ACC112 (cell line): ENCODE measurements around the gene DDX31.
"Not testable (repeated sequence)": the region's sequence is repeated elsewhere in the genome, so short reads cannot be mapped to it uniquely, and the experiment has no call there.

Experiments used
- H2AFZ ChIP-seq: fragments of 200-600 bp; sonication (generic); one replicate; pipeline ENCODE4 v1.6.0; 2017; ENCODE audit warnings: antibody characterized with exemption, low read length; ENCODE audit not compliant: unreplicated experiment
- H3K27ac ChIP-seq: fragments of 200-600 bp; sonication (generic); 2 replicates; pipeline ENCODE4 v1.5.1; 2014; ENCODE audit warnings: low read depth, mild to moderate bottlenecking, antibody characterized with exemption, low read length, moderate library complexity
- H3K27me3 ChIP-seq: fragments of 200-600 bp; sonication (generic); 2 replicates; pipeline ENCODE4 v1.6.1; 2014; ENCODE audit warnings: mild to moderate bottlenecking, antibody characterized with exemption, low read length, moderate library complexity, mixed read lengths; ENCODE audit not compliant: insufficient read depth
- H3K36me3 ChIP-seq: fragments of 200-600 bp; sonication (generic); 2 replicates; pipeline ENCODE4 v1.6.1; 2016; ENCODE audit warnings: mild to moderate bottlenecking, antibody characterized with exemption, low read length, moderate library complexity, mixed read lengths; ENCODE audit not compliant: insufficient read depth
- H3K4me1 ChIP-seq: fragments of 200-600 bp; sonication (generic); one replicate; pipeline ENCODE4 v1.6.1; 2016; ENCODE audit warnings: low read length, mixed read lengths; ENCODE audit not compliant: insufficient read depth, unreplicated experiment, control insufficient read depth
- H3K4me3 ChIP-seq: fragments of 200-600 bp; sonication (generic); 2 replicates; pipeline ENCODE4 v1.5.1; 2014; ENCODE audit warnings: mild to moderate bottlenecking, low read depth, low read length
- H3K79me2 ChIP-seq: fragments of 200-600 bp; sonication (generic); one replicate; pipeline ENCODE4 v1.6.0; 2016; ENCODE audit warnings: low read length; ENCODE audit not compliant: control insufficient read depth, unreplicated experiment, insufficient read depth

The DDX31 gene

DNA sequence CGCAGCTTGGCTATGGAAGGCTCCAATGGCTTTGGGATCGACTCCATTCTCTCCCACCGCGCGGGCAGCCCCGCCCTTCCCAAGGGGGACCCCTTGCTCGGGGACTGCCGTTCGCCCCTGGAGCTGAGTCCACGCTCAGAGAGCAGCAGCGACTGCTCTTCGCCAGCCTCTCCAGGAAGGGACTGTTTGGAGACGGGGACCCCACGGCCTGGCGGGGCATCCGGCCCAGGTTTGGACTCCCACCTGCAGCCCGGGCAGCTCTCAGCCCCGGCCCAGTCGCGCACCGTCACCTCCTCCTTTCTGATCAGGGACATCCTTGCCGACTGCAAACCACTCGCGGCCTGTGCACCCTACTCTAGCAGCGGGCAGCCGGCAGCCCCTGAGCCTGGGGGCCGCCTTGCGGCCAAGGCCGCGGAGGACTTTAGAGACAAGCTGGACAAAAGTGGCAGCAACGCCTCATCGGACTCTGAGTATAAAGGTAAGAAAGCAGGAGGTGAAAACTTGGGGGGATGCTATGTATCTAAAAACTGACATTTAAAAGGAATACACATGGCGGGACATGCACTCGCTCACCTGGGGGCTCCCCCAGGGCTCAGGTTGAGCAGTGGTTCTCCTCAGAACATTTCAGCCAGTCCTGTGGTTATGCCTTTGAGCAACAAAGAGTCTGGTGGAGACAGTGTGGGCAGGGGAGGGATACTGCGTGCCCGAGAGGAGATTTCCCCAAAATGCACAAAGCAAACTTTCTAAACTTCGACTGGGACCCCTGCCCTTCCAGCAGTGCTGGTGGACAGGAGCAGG, 86.8 kb downstream of the DDX31 start:
- no peak overlapping the region for H3K4me3 ChIP-seq
- H2AFZ ChIP-seq = no peak overlapping the region
- peaks cover 11% of the 10 kb centered on the region for H3K4me1 ChIP-seq
- no peak overlapping the region for H3K27ac ChIP-seq
- H3K79me2 ChIP-seq = no peaks in the 10 kb centered on the region
- H3K27me3 ChIP-seq = peaks cover 100% of the 10 kb centered on the region
- H3K36me3 ChIP-seq = no peaks in the 10 kb centered on the region

- H3K79me2 ChIP-seq = no peaks in the 10 kb centered on the region
- H3K4me1 ChIP-seq = peaks cover 11% of the 10 kb centered on the region
- peaks cover 100% of the 10 kb centered on the region for H3K27me3 ChIP-seq
- no peak within 1 kb of the TSS for H3K27ac ChIP-seq
- no peak within 1 kb of the TSS for H2AFZ ChIP-seq
- H3K36me3 ChIP-seq = no peaks in the 10 kb centered on the region
- H3K4me3 ChIP-seq = peak within 1 kb of the TSS; percentile 74
Observed at GRCh38 chr9:132582276-132582785, 87.5 kb downstream of the DDX31 start, which contains the start of gene BARHL1. Gene BARHL1, plus strand, starts transcription at chr9:132582606. Its CDS starts 192 bp downstream, at chr9:132582798.

- H2AFZ ChIP-seq = no peak overlapping the region
- H3K4me3 ChIP-seq = no peak overlapping the region
- no peaks in the 10 kb centered on the region for H3K79me2 ChIP-seq
- no peaks in the 10 kb centered on the region for H3K36me3 ChIP-seq
- no peaks in the 10 kb centered on the region for H3K4me1 ChIP-seq
- no peak overlapping the region for H3K27ac ChIP-seq
- H3K27me3 ChIP-seq = peaks cover 93% of the 10 kb centered on the region
Observed at GRCh38 chr9:132579427-132579798, 90.4 kb downstream of the DDX31 start.

- H3K27me3 ChIP-seq = peaks cover 84% of the 10 kb centered on the region
- H3K4me1 ChIP-seq = no peaks in the 10 kb centered on the region
- no peak overlapping the region for H3K27ac ChIP-seq
- H3K4me3 ChIP-seq = no peak overlapping the region
- H3K36me3 ChIP-seq = no peaks in the 10 kb centered on the region
- no peaks in the 10 kb centered on the region for H3K79me2 ChIP-seq
- H2AFZ ChIP-seq = no peak overlapping the region
Observed at GRCh38 chr9:132578367-132578932, 91.3 kb downstream of the DDX31 start.

- Histone ChIP-seq H3K27me3 (peaks cover 77% of the 10 kb centered on the region), H3K79me2 (no peaks in the 10 kb centered on the region), H3K4me1 (no peaks in the 10 kb centered on the region), H3K4me3 (no peak overlapping the region), H3K36me3 (no peaks in the 10 kb centered on the region), H3K27ac (no peak overlapping the region), H2AFZ (no peak overlapping the region)
Observed at GRCh38 chr9:132577119-132577518, 92.7 kb downstream of the DDX31 start.

DNA sequence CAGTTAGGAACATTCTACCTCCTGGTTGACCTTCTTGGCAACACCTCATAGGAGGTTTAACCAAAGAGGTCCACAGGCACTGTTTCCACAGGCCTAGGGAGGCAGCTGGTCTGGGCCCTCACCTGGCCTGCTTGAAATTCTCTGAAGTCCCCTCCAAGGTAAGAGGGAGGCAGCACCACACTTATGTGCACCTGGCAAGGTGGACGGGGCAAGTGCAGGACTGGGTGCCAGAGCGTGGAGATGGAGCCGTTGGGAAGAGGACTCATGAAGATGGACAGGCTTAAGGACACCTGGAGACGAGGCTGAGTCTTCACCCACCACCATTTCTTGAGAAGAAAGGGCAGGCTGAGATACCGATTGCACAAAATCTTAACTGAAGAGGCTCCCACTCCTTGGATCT, 94.0 kb downstream of the DDX31 start:
- H2AFZ ChIP-seq = no peak overlapping the region
- no peak overlapping the region for H3K27ac ChIP-seq
- peaks cover 77% of the 10 kb centered on the region for H3K27me3 ChIP-seq
- H3K4me1 ChIP-seq = no peaks in the 10 kb centered on the region
- H3K4me3 ChIP-seq = no peak overlapping the region
- H3K36me3 ChIP-seq = no peaks in the 10 kb centered on the region
- H3K79me2 ChIP-seq = no peaks in the 10 kb centered on the region

- Histone ChIP-seq H3K27me3 (peaks cover 77% of the 10 kb centered on the region), H3K4me3 (no peak overlapping the region), H3K36me3 (no peaks in the 10 kb centered on the region), H3K79me2 (no peaks in the 10 kb centered on the region), H2AFZ (no peak overlapping the region), H3K27ac (no peak overlapping the region), H3K4me1 (no peaks in the 10 kb centered on the region)
Observed at GRCh38 chr9:132575005-132575609, 94.7 kb downstream of the DDX31 start.

GRCh38 chr9:132572921-132573320, 96.9 kb downstream of the DDX31 start:
- H3K36me3 ChIP-seq = no peaks in the 10 kb centered on the region
- no peak overlapping the region for H3K4me3 ChIP-seq
- no peak overlapping the region for H2AFZ ChIP-seq
- peaks cover 68% of the 10 kb centered on the region for H3K27me3 ChIP-seq
- H3K27ac ChIP-seq = no peak overlapping the region
- no peaks in the 10 kb centered on the region for H3K79me2 ChIP-seq
- H3K4me1 ChIP-seq = no peaks in the 10 kb centered on the region

DNA sequence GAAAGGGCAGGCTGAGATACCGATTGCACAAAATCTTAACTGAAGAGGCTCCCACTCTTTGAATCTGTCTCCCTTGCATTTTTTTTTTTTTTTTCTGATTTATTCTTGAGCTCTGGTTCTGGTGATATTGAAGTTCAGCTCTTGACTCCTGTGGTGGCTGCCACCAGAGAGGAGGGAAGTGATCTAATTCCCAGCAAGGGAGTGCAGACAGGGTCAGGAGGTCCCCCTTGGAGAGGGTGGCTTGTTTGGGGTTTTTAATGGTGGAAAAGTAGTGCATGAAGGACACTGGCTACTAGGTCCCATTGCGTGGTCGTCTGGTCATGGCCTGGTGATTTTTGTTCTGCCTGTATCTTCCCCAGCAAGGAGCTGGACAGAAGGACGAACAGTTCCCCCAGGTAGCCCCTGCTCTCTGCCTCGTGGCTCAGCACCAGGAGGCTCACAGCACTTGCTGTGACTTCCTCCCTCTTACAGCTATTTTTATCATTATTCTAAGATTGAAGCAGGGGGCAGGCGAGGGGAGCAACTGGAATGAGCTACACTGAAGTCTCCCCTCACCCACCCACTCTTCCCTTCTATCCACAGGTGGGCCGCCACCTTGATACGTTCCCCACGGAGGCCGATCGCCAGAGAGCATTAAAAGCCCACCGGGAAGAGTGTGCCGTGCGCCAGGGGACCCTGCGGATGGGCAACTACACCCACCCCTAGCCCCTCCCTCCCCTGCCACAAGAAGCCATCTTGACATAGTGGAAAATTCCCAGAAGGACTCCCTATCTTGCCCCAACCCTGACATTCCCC, 97.8 kb downstream of the DDX31 start:
- Histone ChIP-seq H3K27me3 (peaks cover 68% of the 10 kb centered on the region), H2AFZ (no peak overlapping the region)

DNA sequence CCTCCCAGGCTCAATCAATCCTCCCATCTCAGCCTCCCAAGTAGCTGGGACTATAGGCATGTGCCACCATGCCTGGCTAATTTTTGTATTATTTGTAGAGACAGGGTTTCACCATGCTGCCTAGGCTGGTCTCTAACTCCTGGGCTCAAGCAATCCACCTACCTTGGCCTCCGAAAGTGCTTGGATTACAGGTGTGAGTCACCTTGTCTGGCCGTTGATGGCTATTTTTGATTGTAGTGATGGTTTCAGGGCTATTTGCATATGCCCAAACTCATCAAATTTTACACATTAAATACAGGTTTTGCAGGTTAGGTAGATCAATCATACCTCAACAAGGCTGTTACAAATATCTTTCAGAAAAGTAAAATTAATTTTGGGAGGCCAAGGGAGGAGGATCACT, 101.0 kb downstream of the DDX31 start:
- H3K27me3 ChIP-seq = peaks cover 79% of the 10 kb centered on the region
- H3K4me3 ChIP-seq, H3K4me1 ChIP-seq, H3K27ac ChIP-seq, H3K36me3 ChIP-seq, H3K79me2 ChIP-seq, H2AFZ ChIP-seq: not testable (repeated sequence)

More for the DNA sequence above, 97.8 kb downstream of the DDX31 start:
- no peak overlapping the region for H3K27ac ChIP-seq
- H3K36me3 ChIP-seq = no peaks in the 10 kb centered on the region
- H3K4me3 ChIP-seq = no peak overlapping the region
- no peaks in the 10 kb centered on the region for H3K4me1 ChIP-seq
- H3K79me2 ChIP-seq = no peaks in the 10 kb centered on the region
